Measurements from ENCODE around the gene SNHG17. TPM values are rescaled to one million over a fixed set of nuclear protein-coding genes. Genes with fewer than 3 reads are reported as not detected.
A peak's percentile ranks its signal among the peaks of the same experiment; 100 is the strongest.
"Not testable (repeated sequence)": the region's sequence is repeated elsewhere in the genome, so short reads cannot be mapped to it uniquely, and the experiment has no call there.

Gene SNHG17
- total RNA-seq, 1 experiment from 2014 or later: 111 TPM

GRCh38 chr20:38435555-38435939, 419 bp upstream of the SNHG17 start:
- BruUV-seq (replicated peaks): no TSS peak
- no peak for DNase-seq
- intact Hi-C loops (cut with micrococcal nuclease; ENCODE audit: unreplicated experiment): loop anchor here (1.0 kb wide), 1 partner anchor 11 kb away; no protein-coding TSS in a partner anchor

GRCh38 chr20:38434301-38434741, 807 bp downstream of the SNHG17 start:
- intact Hi-C loops (cut with micrococcal nuclease; ENCODE audit: unreplicated experiment): no loop called here
- no peaks in the 10 kb centered on the region for H3K9me3 Mint-ChIP-seq (ENCODE audit: low read depth, unreplicated experiment)
- peaks cover 60% of the 10 kb centered on the region for H3K36me3 Mint-ChIP-seq (ENCODE audit: insufficient read depth, unreplicated experiment)
- CTCF ChIA-PET: interaction anchor here (0.6 to 2.5 kb wide), 6 partner anchors 13 to 170 kb away, joined by 3 to 39 read pairs (median 6); partner anchors contain the start of gene RALGAPB
- no TSS peak for BruUV-seq (replicated peaks)
- H3K4me1 Mint-ChIP-seq (ENCODE audit: low read depth, unreplicated experiment): peaks cover 30% of the 10 kb centered on the region
- TF ChIP-seq CTCF (IDR thresholded peaks at IDR 0.05; ENCODE audit: unreplicated experiment): no peak
- peak; percentile 30 for DNase-seq
- H3K4me3 Mint-ChIP-seq (ENCODE audit: low read depth, unreplicated experiment): peak overlapping the region; percentile 88
- H3K27me3 Mint-ChIP-seq (ENCODE audit: unreplicated experiment): peaks cover 15% of the 10 kb centered on the region
- H3K27ac Mint-ChIP-seq (ENCODE audit: unreplicated experiment): peak overlapping the region; percentile 90

More at GRCh38 chr20:38435555-38435939, 419 bp upstream of the SNHG17 start:
- peak overlapping the region; percentile 90 for H3K27ac Mint-ChIP-seq (ENCODE audit: unreplicated experiment)
- peaks cover 49% of the 10 kb centered on the region for H3K36me3 Mint-ChIP-seq (ENCODE audit: insufficient read depth, unreplicated experiment)
- TF ChIP-seq CTCF (IDR thresholded peaks at IDR 0.05; ENCODE audit: unreplicated experiment): no peak
- CTCF ChIA-PET: interaction anchor here (1.0 to 2.5 kb wide), 5 partner anchors 11 to 51 kb away, joined by 3 to 39 read pairs (median 6); partner anchors contain the start of gene RALGAPB
- no peaks in the 10 kb centered on the region for H3K9me3 Mint-ChIP-seq (ENCODE audit: low read depth, unreplicated experiment)
- H3K4me1 Mint-ChIP-seq (ENCODE audit: low read depth, unreplicated experiment): peaks cover 24% of the 10 kb centered on the region
- peak overlapping the region; percentile 88 for H3K4me3 Mint-ChIP-seq (ENCODE audit: low read depth, unreplicated experiment)
- H3K27me3 Mint-ChIP-seq (ENCODE audit: unreplicated experiment): peaks cover 20% of the 10 kb centered on the region

- H3K27me3 Mint-ChIP-seq (ENCODE audit: unreplicated experiment): peaks cover 6% of the 10 kb centered on the region
- TF ChIP-seq CTCF (IDR thresholded peaks at IDR 0.05; ENCODE audit: unreplicated experiment): no peak
- H3K36me3 Mint-ChIP-seq (ENCODE audit: insufficient read depth, unreplicated experiment): peaks cover 68% of the 10 kb centered on the region
- H3K4me3 Mint-ChIP-seq (ENCODE audit: low read depth, unreplicated experiment): peak overlapping the region; percentile 88
- no peak for DNase-seq
- no TSS peak for BruUV-seq (replicated peaks)
- CTCF ChIA-PET: interaction anchor here (1.4 to 2.5 kb wide), 5 partner anchors 14 to 39 kb away, joined by 5 to 39 read pairs (median 6); partner anchors contain the start of gene RALGAPB
- intact Hi-C loops (cut with micrococcal nuclease; ENCODE audit: unreplicated experiment): no loop called here
- H3K9me3 Mint-ChIP-seq (ENCODE audit: low read depth, unreplicated experiment): no peaks in the 10 kb centered on the region
- H3K27ac Mint-ChIP-seq (ENCODE audit: unreplicated experiment): peak overlapping the region; percentile 90
- H3K4me1 Mint-ChIP-seq (ENCODE audit: low read depth, unreplicated experiment): peaks cover 39% of the 10 kb centered on the region
These were observed 1.7 kb downstream of the SNHG17 start for GRCh38 chr20:38433304-38433972.

GRCh38 chr20:38432870-38433269, 2.3 kb downstream of the SNHG17 start:
- intact Hi-C loops (cut with micrococcal nuclease; ENCODE audit: unreplicated experiment); H3K27ac Mint-ChIP-seq (ENCODE audit: unreplicated experiment); H3K9me3 Mint-ChIP-seq (ENCODE audit: low read depth, unreplicated experiment); BruUV-seq (replicated peaks); DNase-seq; H3K27me3 Mint-ChIP-seq (ENCODE audit: unreplicated experiment): not testable (repeated sequence)
- H3K36me3 Mint-ChIP-seq (ENCODE audit: insufficient read depth, unreplicated experiment): peaks cover 74% of the 10 kb centered on the region
- CTCF ChIA-PET: interaction anchor here (1.8 kb wide), 1 partner anchor 40 kb away, joined by 5 read pairs; the partner anchor contains the start of gene RALGAPB
- peak overlapping the region; percentile 88 for H3K4me3 Mint-ChIP-seq (ENCODE audit: low read depth, unreplicated experiment)
- peaks cover 44% of the 10 kb centered on the region for H3K4me1 Mint-ChIP-seq (ENCODE audit: low read depth, unreplicated experiment)

All from Calu3 (cell line).